Measurements from ENCODE around the gene SSRP1.
"Not testable (repeated sequence)": the region's sequence is repeated elsewhere in the genome, so short reads cannot be mapped to it uniquely, and the experiment has no call there.

Gene SSRP1

GRCh38 chr11:57308426-57309060, 27.1 kb downstream of the SSRP1 start:
- in situ Hi-C loops (cut with HindIII; ENCODE audit: low pct_ligation_motif_present, low pct_unique_long_range_greater_than_20kb, low sequenced_read_pairs), result no loop called here
- no peak for DNase-seq

- DNase-seq, result no peak
- in situ Hi-C loops (cut with HindIII; ENCODE audit: low pct_ligation_motif_present, low pct_unique_long_range_greater_than_20kb, low sequenced_read_pairs), result no loop called here
Observed at GRCh38 chr11:57307666-57308270, 27.9 kb downstream of the SSRP1 start.

- in situ Hi-C loops (cut with HindIII; ENCODE audit: low pct_ligation_motif_present, low pct_unique_long_range_greater_than_20kb, low sequenced_read_pairs), result no loop called here
- no peak for DNase-seq
Observed at GRCh38 chr11:57306940-57307565, 28.6 kb downstream of the SSRP1 start.

GRCh38 chr11:57306161-57306876, 29.4 kb downstream of the SSRP1 start:
- DNase-seq, result no peak
- in situ Hi-C loops (cut with HindIII; ENCODE audit: low pct_ligation_motif_present, low pct_unique_long_range_greater_than_20kb, low sequenced_read_pairs), result no loop called here

- in situ Hi-C loops (cut with HindIII; ENCODE audit: low pct_ligation_motif_present, low pct_unique_long_range_greater_than_20kb, low sequenced_read_pairs), result no loop called here
- no peak for DNase-seq
Observed at GRCh38 chr11:57305523-57305922, 30.2 kb downstream of the SSRP1 start.

- in situ Hi-C loops (cut with HindIII; ENCODE audit: low pct_ligation_motif_present, low pct_unique_long_range_greater_than_20kb, low sequenced_read_pairs), result no loop called here
- DNase-seq, result no peak
Observed at GRCh38 chr11:57303990-57304579, 31.6 kb downstream of the SSRP1 start.

GRCh38 chr11:57303280-57303989, 32.3 kb downstream of the SSRP1 start:
- no peak for DNase-seq
- in situ Hi-C loops (cut with HindIII; ENCODE audit: low pct_ligation_motif_present, low pct_unique_long_range_greater_than_20kb, low sequenced_read_pairs), result no loop called here

GRCh38 chr11:57302489-57302888, 33.2 kb downstream of the SSRP1 start:
- in situ Hi-C loops (cut with HindIII; ENCODE audit: low pct_ligation_motif_present, low pct_unique_long_range_greater_than_20kb, low sequenced_read_pairs), result no loop called here
- DNase-seq, result no peak

- in situ Hi-C loops (cut with HindIII; ENCODE audit: low pct_ligation_motif_present, low pct_unique_long_range_greater_than_20kb, low sequenced_read_pairs), result no loop called here
- DNase-seq, result no peak
Observed at GRCh38 chr11:57301711-57302423, 33.8 kb downstream of the SSRP1 start.

- in situ Hi-C loops (cut with HindIII; ENCODE audit: low pct_ligation_motif_present, low pct_unique_long_range_greater_than_20kb, low sequenced_read_pairs), result no loop called here
- DNase-seq, result no peak
Observed at GRCh38 chr11:57300785-57301184, 34.9 kb downstream of the SSRP1 start.

- in situ Hi-C loops (cut with HindIII; ENCODE audit: low pct_ligation_motif_present, low pct_unique_long_range_greater_than_20kb, low sequenced_read_pairs), result no loop called here
- no peak for DNase-seq
Observed at GRCh38 chr11:57299150-57299737, 36.4 kb downstream of the SSRP1 start.

GRCh38 chr11:57297221-57297620, 38.5 kb downstream of the SSRP1 start:
- in situ Hi-C loops (cut with HindIII; ENCODE audit: low pct_ligation_motif_present, low pct_unique_long_range_greater_than_20kb, low sequenced_read_pairs), result no loop called here
- no peak for DNase-seq

GRCh38 chr11:57296205-57296604, 39.5 kb downstream of the SSRP1 start:
- in situ Hi-C loops (cut with HindIII; ENCODE audit: low pct_ligation_motif_present, low pct_unique_long_range_greater_than_20kb, low sequenced_read_pairs); DNase-seq: not testable (repeated sequence)

- no peak for DNase-seq
- in situ Hi-C loops (cut with HindIII; ENCODE audit: low pct_ligation_motif_present, low pct_unique_long_range_greater_than_20kb, low sequenced_read_pairs), result no loop called here
Observed at GRCh38 chr11:57294225-57295131, 41.2 kb downstream of the SSRP1 start.

GRCh38 chr11:57290288-57290687, 45.4 kb downstream of the SSRP1 start:
- no peak for DNase-seq
- in situ Hi-C loops (cut with HindIII; ENCODE audit: low pct_ligation_motif_present, low pct_unique_long_range_greater_than_20kb, low sequenced_read_pairs), result no loop called here

- DNase-seq, result no peak
- in situ Hi-C loops (cut with HindIII; ENCODE audit: low pct_ligation_motif_present, low pct_unique_long_range_greater_than_20kb, low sequenced_read_pairs), result no loop called here
Observed at GRCh38 chr11:57288771-57289579, 46.7 kb downstream of the SSRP1 start.

Data from ACHN (cell line).